ENCODE results near the gene RBMS3. TPM values are rescaled to one million over a fixed set of nuclear protein-coding genes. Genes with fewer than 3 reads are reported as not detected.

RBMS3 gene
- total RNA-seq, 1 donor from 2014 or later, result 13.2 TPM

DNA sequence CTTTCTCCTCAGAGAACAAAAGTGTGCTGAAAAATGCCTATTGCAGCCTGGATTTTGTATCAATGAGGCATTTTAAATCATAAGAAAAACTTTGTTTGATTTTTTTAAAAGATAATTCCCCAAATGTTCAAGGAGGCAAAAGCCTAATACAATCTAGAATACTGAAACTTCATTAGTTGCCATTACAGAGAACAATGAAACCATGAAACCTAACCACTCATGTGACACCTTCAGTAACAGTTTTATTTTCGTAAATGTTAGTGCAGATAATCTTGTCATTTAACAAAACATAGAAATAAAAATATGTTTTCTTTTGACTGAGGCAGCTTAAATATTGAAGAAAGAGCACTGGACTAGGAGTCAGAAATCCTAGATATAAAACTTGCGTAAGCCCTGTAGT, 655.9 kb downstream of the RBMS3 start:
- TF ChIP-seq, protein P1, sequence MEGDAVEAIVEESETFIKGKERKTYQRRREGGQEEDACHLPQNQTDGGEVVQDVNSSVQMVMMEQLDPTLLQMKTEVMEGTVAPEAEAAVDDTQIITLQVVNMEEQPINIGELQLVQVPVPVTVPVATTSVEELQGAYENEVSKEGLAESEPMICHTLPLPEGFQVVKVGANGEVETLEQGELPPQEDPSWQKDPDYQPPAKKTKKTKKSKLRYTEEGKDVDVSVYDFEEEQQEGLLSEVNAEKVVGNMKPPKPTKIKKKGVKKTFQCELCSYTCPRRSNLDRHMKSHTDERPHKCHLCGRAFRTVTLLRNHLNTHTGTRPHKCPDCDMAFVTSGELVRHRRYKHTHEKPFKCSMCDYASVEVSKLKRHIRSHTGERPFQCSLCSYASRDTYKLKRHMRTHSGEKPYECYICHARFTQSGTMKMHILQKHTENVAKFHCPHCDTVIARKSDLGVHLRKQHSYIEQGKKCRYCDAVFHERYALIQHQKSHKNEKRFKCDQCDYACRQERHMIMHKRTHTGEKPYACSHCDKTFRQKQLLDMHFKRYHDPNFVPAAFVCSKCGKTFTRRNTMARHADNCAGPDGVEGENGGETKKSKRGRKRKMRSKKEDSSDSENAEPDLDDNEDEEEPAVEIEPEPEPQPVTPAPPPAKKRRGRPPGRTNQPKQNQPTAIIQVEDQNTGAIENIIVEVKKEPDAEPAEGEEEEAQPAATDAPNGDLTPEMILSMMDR (conservative IDR thresholded peaks at IDR 0.05; ENCODE audit: low read depth, low read length), result no peak
- DNase-seq (ENCODE audit: low read depth), result no peak
- H3K4me3 ChIP-seq (ENCODE audit: low read depth, low read length), result no peak overlapping the region

DNA sequence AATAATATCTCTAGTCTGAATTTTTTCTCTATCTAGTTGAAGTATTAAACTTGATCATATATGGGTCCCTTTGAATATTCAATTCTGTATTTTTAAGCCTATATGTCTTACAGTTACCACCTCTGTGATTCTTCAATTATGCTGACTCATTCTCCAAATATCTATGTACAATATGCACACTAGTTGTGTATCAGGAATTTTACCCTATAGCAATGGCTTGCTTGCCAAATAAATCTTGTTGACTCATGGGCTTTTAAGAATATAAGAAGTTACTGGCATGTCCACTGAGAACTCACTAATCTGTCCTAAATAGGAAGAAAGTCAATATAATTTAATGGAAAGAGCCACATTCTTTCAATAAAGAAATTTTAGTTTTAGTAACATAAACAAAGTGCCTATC, 656.3 kb downstream of the RBMS3 start:
- DNase-seq (ENCODE audit: low read depth), result no peak
- TF ChIP-seq, protein P1 (conservative IDR thresholded peaks at IDR 0.05; ENCODE audit: low read depth, low read length), result no peak
- no peak overlapping the region for H3K4me3 ChIP-seq (ENCODE audit: low read depth, low read length)

DNA sequence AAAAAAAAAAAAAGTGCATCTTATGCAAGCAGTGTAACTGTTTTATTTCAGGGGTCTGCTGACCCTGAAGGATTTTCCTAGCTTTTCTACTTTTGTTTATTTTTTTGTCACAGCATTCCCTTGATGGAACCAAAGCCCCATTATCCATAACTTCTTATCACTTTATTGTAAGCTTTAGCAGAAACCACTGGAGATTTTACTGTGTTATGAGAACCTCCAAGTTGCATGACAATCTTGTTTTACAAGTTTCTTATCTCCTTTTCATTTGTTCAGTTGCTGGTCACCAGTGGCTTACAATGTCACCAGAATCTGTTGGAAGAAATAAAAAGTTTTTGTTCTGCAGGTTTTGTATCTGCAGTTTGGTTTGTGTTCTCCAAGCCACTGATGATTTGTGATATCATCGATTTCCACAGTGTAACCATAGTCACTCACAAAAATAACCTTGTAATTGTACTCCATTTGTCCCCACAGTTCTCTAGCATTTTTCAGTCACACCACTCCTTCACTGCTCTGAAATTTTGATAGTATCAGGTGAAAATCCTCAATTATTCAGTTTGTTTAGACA, 660.0 kb downstream of the RBMS3 start:
- TF ChIP-seq, protein P1 (conservative IDR thresholded peaks at IDR 0.05; ENCODE audit: low read depth, low read length), result no peak
- H3K4me3 ChIP-seq (ENCODE audit: low read depth, low read length), result no peak overlapping the region
- DNase-seq (ENCODE audit: low read depth), result no peak

DNA sequence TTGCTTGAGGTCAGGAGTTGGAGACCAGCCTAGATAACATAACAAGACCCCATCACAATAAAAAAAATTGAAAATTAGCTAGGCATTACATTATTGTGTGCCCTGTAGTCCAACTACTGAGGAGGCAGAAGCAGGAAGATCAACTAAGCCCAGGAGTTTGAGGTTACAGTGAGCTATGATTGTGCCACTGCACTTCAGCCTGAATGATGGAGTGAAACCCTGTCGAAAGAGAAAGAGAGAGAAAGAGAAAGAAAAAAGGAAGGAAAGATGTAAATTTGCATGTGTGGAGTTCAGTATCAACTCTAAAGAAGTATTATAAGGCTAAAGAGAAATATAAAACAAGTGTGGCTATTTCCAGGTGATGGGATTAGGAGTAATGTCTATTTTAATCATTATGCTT, 661.4 kb downstream of the RBMS3 start:
- no peak overlapping the region for H3K4me3 ChIP-seq (ENCODE audit: low read depth, low read length)
- TF ChIP-seq, protein P1 (conservative IDR thresholded peaks at IDR 0.05; ENCODE audit: low read depth, low read length), result no peak
- no peak for DNase-seq (ENCODE audit: low read depth)

DNA sequence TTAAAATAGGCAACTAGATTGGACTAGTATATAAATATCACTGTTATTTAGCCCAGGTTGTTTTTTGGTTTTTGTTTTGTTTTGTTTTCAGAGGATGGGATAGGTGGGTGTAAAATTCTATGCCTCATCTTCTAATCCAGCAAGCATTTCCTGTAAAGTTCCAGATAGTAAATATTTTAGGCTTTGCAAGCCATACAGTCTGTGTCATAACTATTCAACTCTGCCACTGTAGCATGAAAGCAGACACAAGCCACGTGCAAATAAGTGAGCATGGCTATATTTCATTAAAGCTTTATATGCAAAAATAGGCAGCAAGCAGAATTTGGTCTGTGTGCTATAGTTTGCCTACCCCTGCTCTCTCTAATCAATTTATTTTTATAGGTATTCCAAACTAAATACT, 668.3 kb downstream of the RBMS3 start:
- DNase-seq (ENCODE audit: low read depth), result no peak
- no peak overlapping the region for H3K4me3 ChIP-seq (ENCODE audit: low read depth, low read length)
- TF ChIP-seq, protein P1 (conservative IDR thresholded peaks at IDR 0.05; ENCODE audit: low read depth, low read length), result no peak

DNA sequence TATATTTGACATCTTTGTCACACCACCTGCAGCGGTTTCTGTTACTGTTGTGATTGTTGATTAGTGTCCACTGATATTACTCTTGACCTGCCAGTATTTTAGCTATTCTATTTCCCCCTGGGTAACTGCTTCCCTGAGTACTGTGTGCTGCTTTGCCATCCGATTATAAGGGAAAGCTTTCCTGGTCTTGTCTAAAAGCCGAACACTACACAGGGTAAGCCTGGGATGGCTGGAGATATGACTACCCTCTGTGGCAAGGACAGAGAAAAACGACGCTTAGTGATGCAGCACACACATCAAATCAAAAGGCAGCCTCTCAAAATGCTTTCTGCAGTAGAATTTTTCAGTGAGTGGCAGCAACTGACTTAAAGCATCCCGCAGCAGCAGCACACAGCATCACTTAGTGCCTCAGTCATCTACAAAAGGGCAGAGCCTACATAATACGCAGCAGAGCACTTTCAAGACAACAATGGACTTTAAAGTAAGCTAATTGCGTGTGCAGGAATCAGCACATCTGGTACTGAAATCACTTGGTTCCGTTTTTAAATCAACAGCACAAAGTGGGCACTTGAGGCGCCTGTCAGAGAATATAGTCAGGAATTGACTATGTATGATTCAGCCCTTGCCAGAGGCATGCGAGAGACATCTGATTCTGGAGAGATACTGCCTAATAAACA, 669.2 kb downstream of the RBMS3 start:
- DNase-seq (ENCODE audit: low read depth), result no peak

More for the DNA sequence above, 669.2 kb downstream of the RBMS3 start:
- H3K4me3 ChIP-seq (ENCODE audit: low read depth, low read length), result no peak overlapping the region
- TF ChIP-seq, protein P1 (conservative IDR thresholded peaks at IDR 0.05; ENCODE audit: low read depth, low read length), result no peak

Measured in epithelial cell of proximal tubule (primary cell).